Chondrocyte (in vitro differentiated cells): ENCODE measurements around the gene ZNF438. TPM values are rescaled to one million over a fixed set of nuclear protein-coding genes. Genes with fewer than 3 reads are reported as not detected.
"Not testable (repeated sequence)": the region's sequence is repeated elsewhere in the genome, so short reads cannot be mapped to it uniquely, and the experiment has no call there.

ENCODE experiments used
- DNase-seq: peaks from one replicate; pipeline ENCODE4 v3.0.0; 2021; ENCODE audit warnings: mixed read lengths, low spot score
- H3K27ac Mint-ChIP-seq: one replicate; pipeline ENCODE4 v1.8.0; 2021; ENCODE audit warnings: mild to moderate bottlenecking, moderate library complexity, mixed read lengths; ENCODE audit not compliant: unreplicated experiment
- H3K27me3 Mint-ChIP-seq: 2 replicates; pipeline ENCODE4 v1.8.0; 2021; ENCODE audit warnings: low read depth, mixed read lengths
- H3K36me3 Mint-ChIP-seq: 2 replicates; pipeline ENCODE4 v1.8.0; 2021; ENCODE audit warnings: low read depth, mixed read lengths
- H3K4me1 Mint-ChIP-seq: 2 replicates; pipeline ENCODE4 v1.8.0; 2021; ENCODE audit warnings: low read depth, mild to moderate bottlenecking, mixed read lengths
- H3K4me3 Mint-ChIP-seq: one replicate; pipeline ENCODE4 v1.8.0; 2021; ENCODE audit warnings: mild to moderate bottlenecking, moderate library complexity, mixed read lengths; ENCODE audit not compliant: unreplicated experiment
- H3K9me3 Mint-ChIP-seq: 2 replicates; pipeline ENCODE4 v1.8.0; 2021; ENCODE audit warnings: low read depth, mixed read lengths
- total RNA-seq: library from RNA; stranded (reverse); gene quantifications from 3 replicates; pipeline ENCODE4 v1.2.1, GENCODE V29; 2021
- TF ChIP-seq, protein P1 (sequence below): fragments of 200-600 bp; sonication (generic); IDR thresholded peaks from 2 replicates; pipeline ENCODE4 v1.5.0; 2021; ENCODE audit warnings: antibody characterized with exemption, mild to moderate bottlenecking, moderate library complexity

The ZNF438 gene
- total RNA-seq, 1 donor from 2014 or later = 4.9 TPM

DNA sequence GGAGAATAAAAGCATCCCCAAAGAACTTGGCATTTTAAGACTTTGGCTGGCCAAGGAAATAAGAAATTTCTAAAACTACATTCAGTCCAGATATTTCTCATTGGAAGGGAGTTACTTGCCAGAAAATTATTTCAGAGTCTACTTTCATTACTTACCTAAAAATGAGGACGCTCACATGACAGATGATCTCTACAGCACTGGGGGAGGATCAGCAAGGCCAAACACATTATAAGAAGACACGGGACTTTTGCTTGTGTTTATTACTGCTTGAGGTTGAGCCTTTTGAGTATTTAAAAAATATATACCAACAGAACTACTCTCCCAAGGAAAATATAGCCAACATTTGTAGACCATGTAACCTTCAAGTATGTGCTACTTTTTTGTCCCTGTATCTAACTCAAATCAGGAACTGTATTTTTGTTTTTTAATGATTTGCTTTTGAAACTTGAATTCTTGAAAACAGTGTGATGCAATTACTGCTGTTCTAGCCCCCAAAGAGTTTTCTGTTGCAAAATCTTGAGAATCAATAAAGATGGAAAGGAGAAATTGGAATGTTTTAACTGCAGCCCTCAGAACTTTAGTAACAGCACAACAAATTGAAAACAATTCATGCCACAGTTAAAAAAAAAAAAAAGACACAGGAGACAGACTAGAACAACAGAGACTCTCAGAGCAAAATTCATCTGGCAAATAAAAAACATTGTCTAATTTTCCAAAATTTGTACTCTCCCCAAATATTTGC is 128.1 kb downstream of the ZNF438 start:
- Mint-ChIP-seq H3K4me1 (no peaks in the 10 kb centered on the region), H3K9me3 (peaks cover 5% of the 10 kb centered on the region), H3K27ac (no peak overlapping the region), H3K27me3 (no peaks in the 10 kb centered on the region), H3K4me3 (no peak overlapping the region), H3K36me3 (peaks cover 21% of the 10 kb centered on the region)
- no peak for DNase-seq
- TF ChIP-seq, protein P1, sequence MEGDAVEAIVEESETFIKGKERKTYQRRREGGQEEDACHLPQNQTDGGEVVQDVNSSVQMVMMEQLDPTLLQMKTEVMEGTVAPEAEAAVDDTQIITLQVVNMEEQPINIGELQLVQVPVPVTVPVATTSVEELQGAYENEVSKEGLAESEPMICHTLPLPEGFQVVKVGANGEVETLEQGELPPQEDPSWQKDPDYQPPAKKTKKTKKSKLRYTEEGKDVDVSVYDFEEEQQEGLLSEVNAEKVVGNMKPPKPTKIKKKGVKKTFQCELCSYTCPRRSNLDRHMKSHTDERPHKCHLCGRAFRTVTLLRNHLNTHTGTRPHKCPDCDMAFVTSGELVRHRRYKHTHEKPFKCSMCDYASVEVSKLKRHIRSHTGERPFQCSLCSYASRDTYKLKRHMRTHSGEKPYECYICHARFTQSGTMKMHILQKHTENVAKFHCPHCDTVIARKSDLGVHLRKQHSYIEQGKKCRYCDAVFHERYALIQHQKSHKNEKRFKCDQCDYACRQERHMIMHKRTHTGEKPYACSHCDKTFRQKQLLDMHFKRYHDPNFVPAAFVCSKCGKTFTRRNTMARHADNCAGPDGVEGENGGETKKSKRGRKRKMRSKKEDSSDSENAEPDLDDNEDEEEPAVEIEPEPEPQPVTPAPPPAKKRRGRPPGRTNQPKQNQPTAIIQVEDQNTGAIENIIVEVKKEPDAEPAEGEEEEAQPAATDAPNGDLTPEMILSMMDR = no peak

DNA sequence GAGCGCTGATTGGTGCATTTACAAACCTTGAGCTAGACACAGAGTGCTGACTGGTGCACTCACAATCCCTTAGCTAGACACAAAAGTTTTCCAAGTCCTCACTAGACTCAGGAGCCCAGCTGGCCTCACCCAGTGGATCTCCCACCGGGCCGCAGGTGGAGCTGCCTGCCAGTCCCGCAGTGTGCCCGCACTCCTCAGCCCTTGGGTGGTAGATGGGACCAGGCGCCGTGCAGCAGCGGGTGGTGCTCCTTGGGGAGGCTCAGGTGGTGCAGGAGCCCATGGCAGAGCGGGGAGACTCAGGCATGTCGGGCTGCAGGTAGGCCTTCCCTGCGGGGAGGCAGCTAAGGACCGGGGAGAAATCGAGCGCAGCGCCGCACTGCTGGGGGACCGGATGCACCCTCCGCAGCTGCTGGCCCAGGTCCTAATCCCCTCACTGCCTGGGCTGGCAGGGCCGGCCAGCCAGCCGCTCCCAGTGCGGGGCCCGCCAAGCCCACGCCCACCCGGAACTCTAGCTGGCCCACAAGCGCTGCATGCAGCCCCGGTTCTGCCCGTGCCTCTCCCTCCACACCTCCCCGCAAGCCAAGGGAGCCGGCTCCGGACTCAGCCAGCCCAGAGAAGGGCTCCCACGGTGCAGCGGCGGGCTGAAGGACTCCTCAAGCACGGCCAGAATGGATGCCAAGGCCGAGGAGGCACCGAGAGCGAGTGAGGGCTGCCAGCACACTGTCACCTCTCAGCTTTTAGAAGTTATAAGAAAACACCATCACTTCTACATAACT is 128.9 kb downstream of the ZNF438 start:
- Mint-ChIP-seq H3K9me3 (peaks cover 5% of the 10 kb centered on the region), H3K27ac (no peak overlapping the region), H3K27me3 (no peaks in the 10 kb centered on the region), H3K4me3 (no peak overlapping the region), H3K4me1 (no peaks in the 10 kb centered on the region), H3K36me3 (peaks cover 21% of the 10 kb centered on the region)
- TF ChIP-seq, protein P1 = no peak
- DNase-seq = no peak

- DNase-seq, H3K9me3 Mint-ChIP-seq, H3K27me3 Mint-ChIP-seq, H3K4me3 Mint-ChIP-seq, H3K4me1 Mint-ChIP-seq, H3K27ac Mint-ChIP-seq: not testable (repeated sequence)
- peaks cover 16% of the 10 kb centered on the region for H3K36me3 Mint-ChIP-seq
These were observed 130.2 kb downstream of the ZNF438 start for GRCh38 chr10:30901487-30901886.

GRCh38 chr10:30898964-30899363 is 132.7 kb downstream of the ZNF438 start:
- Mint-ChIP-seq H3K4me3 (no peak overlapping the region), H3K9me3 (peaks cover 5% of the 10 kb centered on the region), H3K36me3 (peaks cover 12% of the 10 kb centered on the region), H3K27ac (no peak overlapping the region), H3K27me3 (no peaks in the 10 kb centered on the region), H3K4me1 (peaks cover 6% of the 10 kb centered on the region)
- TF ChIP-seq, protein P1 = no peak
- no peak for DNase-seq

DNA sequence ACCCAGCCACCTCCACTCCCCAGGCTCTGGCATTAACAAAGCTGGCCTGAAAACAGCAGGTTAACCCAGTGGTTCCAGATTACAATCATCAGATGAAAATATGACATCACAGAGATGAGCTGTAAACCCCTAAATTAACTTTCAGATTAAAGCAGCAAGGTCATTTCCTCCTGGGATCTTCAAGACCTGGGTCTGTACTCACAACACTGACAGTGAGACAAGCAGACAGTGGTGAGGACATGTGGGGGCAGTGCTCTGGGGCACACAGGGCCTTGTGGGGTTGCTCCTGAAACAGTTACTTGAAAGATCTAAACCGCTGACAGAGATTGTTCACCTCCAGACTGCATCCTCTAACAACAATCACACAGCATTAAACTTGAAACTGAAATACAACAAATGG is 134.1 kb downstream of the ZNF438 start:
- TF ChIP-seq, protein P1 = no peak
- peaks cover 5% of the 10 kb centered on the region for H3K9me3 Mint-ChIP-seq

More for the DNA sequence above, 134.1 kb downstream of the ZNF438 start:
- peaks cover 7% of the 10 kb centered on the region for H3K4me1 Mint-ChIP-seq
- H3K4me3 Mint-ChIP-seq = no peak overlapping the region
- H3K27ac Mint-ChIP-seq = no peak overlapping the region
- DNase-seq = no peak
- peaks cover 12% of the 10 kb centered on the region for H3K36me3 Mint-ChIP-seq
- H3K27me3 Mint-ChIP-seq = no peaks in the 10 kb centered on the region
